ENCODE data around the gene FAAH.

Gene FAAH

DNA sequence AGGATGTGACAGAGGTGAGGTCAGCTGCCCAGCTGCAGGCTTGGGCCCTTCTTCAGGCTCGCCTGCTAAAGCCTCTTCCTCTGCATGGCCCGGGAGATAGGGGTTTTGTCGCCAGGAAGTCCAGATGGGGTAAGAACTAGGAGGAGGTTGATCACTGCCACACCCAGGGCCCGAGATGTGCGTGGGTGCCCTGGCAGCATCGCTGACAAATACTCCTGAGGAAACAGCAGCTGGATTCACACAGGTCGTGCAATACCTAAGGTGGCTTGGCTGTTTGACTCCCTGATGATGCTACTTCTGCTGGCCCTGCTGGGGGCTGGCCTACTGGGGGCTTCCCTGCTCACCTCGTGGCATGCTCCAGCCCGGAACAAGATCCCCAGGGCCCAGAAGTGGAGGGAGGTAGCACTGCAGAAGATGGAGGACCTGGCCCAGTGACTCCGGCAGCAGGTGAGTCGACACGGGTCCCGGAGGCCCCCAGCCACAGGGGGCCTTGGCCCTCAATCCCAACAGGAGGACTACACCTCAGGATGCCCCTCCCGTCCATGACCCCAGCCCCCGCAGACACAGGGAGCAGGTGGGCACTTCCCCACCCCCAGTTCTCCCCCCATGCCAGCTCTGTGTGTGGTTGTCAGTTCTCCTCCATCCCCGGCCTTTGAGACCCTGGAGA lies 29.6 kb downstream of the FAAH start:
- DNase-seq = no peak

DNA sequence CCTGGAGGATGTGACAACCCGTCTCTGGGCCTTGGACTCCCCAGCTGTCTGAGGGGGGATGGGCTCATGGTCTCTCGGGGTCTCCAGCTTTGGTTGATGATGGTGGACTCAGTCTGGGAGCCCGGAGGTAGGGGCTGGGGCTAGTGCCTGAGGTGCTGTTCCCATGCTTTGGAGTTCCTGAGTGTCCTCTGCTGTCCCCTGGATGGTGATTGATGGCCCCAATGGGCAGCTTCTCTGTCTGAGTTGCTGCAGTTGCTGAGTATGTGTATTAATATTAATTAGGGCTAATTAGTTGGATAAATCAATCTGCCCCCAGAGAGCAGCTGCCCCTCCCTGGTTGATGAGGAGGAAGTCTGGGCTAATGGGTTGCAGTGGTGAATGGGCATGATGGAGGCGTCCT lies 30.6 kb downstream of the FAAH start:
- DNase-seq = no peak

DNA sequence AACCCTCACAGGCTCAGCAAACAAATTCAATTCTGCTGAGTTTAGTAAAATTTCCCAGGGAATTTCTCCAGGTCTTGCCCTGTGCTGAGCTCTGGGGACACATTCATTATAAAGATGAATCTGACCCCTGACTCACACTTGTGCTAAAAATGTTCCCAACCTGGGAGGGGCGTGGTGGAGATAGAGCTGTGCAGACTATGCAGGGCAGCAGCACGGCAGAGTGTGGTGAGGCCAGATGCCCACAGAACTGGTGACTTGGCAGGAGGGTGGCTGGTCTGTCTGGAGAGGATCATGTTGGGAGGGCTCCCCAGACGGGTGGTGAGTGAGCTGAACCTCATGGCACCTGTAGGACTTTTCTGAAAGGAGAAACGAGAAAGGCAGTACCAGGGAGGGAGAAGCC lies 31.6 kb downstream of the FAAH start:
- no peak for DNase-seq

DNA sequence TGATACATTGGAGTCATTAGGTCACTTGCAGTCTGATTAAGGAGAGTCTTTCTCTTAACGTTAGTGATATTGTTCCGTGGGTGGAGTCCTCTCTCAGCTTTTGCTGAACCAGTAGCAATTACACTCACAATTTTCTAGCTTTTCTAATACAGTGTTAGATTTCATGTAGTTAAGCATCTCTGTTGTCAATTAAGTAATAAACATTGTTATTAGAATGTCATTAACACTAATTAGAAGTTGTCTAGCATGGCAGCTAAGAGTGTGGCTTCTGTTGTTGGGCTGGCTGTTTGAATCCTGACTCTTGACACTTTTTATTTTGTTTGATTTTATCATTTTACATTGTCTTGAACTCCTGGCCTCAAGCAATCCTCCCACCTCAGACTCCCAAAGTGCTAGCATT lies 33.4 kb downstream of the FAAH start:
- no peak for DNase-seq

DNA sequence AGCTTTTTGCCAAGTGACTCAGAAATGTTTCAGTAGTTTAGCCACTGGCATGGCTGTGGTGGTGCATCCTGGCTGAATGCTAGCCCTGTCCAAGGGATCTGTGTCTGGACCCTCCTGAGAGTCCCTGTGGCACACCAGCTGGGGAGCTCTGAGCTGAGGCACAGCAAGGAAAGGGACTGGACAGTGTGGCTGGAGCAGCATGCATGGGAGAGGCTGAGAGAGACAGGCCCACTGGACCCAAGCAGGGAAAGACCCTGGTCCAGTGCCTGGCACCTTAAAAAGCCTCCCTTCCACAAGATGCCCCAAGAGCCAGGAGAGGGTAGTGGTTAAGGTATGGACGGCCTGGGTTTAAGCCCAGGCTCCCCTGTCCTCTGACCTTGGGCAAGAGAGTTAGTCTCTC lies 35.3 kb downstream of the FAAH start:
- DNase-seq = no peak

DNA sequence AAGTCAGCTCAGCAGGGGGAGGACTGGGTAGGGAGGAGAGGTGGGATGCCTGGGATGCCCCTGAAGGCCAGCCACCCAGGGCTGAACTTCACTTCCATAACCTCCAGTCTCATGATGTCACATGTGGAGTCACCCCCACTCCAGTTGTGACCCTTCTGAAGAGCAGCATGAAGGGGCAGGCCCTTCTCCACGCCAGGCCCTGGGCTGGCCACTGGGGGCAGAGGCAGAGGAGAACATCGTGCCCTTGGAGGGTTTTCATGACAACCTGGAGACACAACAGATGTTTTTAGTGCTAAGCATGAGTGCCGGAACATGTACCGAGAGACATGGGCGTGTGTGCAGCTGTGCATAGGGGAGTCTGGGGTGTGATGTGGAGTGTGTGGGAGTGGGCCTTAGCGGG lies 37.6 kb downstream of the FAAH start:
- DNase-seq = no peak

DNA sequence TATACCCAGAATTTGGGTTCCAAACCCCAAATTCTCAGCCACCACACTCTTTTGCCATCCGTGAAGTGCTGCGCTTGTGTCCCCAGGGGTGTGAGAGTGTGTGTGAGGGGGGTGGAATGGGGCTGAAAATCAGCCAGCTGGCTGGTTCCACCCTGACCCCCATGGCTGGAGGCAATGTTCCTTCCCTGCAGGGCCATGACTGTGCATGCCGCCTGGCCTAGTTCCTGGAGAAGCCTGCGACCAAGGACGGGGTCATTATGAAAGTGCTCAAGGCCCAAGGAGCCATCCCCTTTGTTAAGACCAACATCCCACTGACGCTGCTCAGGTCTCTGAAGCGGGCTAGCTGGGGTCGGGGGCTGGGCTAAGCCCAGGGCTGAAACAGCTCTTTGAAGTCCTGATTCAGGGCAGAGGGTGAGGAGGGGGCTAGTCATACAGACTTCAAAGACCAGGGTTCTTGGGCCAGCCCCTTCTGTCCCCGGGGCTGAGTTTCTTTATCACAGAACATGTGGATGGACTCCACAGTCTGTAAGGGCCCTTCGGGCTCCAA lies 38.7 kb downstream of the FAAH start:
- no peak for DNase-seq

DNA sequence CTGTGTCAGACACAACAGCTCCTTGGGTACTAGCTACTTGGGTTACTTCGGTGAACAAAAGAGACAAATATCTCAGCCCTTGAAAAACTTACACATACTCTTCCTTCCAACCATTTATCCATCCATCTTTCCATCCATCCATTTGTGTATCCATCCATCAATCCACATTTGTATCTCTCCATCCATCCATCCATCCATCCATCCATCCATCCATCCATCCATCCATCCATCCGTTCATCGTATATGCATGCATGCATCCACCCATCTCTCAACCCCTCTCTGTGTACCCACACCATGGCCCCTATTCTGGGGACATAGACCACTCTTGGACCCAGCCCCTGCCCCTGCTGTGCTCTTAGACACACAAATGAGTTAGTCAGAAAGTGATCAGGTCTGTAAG lies 40.2 kb downstream of the FAAH start:
- no peak for DNase-seq

DNA sequence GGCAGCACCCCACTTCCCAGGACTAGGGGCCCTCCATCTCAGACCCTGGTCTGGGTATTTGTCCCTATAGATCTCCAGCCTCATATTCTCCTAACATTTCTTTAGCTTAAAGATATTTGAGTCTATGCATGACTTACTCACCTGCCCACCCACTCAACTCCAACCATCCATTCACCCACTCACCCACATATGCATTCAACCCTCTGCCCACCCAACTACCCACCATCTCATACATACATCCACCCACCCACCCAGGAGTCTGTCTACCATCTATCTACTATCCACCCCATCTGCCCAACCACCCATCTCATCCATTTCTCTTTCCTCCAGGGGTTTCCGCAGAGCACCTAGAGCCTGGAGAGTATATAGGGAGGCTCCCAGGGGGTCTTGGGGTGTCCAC lies 42.7 kb downstream of the FAAH start:
- DNase-seq = no peak

DNA sequence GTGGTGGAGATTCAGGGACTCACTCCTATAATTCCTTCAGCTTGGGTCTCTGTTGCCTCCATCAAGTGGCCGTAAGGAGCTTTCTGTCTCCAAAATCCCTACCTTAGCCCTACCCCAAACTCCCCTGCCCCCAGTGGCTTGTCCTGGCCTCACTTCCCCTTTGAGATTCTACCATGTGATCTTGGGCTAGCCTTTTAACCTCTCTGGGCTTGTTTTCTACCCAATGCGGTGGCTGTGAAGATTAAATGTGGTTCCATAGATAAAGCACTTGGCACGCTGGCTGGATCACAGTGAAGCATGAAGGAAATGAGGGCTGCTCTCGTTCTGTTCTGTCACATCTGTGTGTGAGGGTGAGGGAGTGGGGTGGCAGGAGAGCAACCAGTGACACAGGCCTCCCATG lies 43.6 kb downstream of the FAAH start:
- DNase-seq = no peak

DNA sequence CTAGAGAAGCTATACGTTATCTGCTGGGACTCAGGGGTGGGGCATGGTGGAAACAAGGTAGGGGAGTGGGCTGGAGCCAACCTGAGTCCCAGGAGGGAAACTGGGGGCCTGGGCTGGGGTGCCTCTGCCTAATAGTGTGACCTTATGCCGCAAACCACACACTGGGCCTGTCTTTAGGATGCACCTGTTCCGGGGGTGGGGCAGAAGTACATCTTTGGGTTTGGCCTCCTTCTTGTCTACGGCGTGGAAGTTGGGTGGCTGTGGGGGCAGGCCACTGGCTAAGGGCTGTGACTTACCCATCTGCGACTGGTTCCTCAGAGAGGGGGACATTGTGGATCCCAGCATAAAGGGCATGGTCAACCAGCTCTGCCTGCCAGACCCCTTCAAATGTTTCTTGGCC lies 44.2 kb downstream of the FAAH start:
- DNase-seq = no peak

DNA sequence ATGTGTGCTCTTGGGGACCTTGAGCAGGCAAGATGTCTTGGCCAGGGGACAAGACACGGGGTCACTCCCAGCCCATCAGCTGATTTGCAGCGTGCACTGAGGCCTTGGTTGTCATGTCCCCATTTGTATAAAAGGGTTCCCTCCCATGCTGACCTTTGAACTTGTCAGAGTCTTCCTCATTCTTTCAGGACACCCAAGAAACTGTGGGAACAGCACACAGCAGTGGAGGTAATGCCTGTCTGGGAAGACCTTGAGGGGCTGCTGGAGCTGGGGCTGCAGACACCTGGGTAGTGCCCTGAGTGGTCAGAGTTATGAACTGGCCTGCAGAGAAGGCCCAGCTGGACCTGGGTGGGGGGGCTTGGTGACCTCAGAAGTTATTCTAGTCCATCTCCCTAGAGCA lies 46.4 kb downstream of the FAAH start:
- DNase-seq = no peak

DNA sequence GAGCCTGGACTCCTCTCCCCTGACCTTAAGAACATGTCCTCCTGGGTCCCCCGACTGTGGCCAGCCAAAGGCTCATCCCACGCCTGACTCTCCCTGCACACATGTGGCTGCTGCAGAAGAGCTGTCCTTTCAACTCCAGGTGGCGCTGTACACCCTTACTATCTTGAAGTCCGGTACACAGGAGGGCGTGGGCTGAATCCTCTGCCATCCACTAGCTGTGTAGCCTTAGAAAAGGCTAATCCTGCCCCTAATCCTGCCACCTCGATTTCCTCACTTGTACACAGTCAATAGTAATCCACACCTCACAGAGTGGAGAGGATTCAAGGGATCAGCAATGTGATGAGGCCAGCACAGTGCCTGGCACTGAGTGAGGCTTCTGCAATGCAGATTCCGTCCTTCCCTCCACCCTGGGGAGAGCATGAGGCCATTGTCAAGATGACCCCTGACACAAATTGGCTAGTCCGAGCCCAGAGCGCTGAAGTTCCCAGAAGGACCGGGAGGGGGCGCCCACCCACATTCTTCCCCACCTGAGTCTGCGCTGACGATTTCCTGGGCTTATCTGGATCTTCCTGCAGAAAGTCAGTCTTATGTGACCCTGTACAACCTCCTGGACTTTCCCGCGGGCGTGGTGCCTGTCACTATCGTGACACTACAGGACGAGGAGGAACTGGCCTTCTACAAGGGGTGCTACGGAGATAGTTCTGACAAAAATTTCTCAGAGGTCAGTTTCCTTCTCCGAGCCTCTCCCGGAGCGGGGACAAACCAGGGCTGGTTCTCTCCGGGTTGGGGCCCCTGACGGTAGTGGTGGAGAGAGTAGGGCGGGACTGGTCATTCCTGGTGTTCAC lies 48.4 kb downstream of the FAAH start:
- DNase-seq = peak; percentile 47 to 70

DNA sequence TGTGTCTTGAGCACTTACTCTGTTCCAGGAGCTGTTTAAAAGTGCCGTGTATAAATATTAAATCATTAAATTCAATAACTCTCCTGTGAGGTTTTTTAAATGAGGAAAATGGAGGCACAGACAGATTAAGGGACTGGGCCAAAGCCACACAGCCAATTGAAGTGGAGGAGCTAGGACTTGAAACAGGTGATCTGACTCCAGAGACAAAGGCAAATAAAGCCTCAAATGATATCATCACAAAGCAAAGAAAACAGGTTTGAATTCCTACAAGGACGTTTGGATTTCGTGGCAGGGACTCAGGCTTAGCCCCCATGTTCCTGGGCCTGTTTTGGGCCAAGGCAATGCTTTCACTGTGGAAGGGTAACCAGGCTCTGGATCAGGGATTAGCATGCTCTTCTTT lies 50.3 kb downstream of the FAAH start:
- no peak for DNase-seq

DNA sequence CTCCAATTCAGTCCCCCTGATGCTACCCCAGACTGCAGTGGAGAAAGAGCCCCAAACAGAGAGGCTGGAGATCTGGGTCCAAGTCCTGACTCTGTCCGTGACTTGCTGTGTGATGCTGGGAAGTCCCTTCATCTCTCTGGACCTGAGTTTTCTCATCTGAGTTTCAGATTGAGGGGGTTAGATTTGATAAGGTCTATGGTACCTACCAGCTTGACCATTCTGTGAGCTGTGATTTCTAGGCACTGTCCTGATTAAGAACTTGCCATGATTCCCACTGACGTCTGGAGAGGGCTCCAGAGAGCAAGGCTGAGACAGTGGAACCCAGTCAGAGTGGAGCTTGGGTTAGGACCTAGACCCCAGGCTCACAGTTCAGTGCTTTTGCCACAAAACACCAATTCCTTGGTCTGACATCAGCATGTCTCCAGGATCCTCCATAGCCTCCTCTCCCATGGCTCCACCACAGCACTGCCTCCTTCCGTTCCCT lies 51.7 kb downstream of the FAAH start:
- DNase-seq = no peak

DNA sequence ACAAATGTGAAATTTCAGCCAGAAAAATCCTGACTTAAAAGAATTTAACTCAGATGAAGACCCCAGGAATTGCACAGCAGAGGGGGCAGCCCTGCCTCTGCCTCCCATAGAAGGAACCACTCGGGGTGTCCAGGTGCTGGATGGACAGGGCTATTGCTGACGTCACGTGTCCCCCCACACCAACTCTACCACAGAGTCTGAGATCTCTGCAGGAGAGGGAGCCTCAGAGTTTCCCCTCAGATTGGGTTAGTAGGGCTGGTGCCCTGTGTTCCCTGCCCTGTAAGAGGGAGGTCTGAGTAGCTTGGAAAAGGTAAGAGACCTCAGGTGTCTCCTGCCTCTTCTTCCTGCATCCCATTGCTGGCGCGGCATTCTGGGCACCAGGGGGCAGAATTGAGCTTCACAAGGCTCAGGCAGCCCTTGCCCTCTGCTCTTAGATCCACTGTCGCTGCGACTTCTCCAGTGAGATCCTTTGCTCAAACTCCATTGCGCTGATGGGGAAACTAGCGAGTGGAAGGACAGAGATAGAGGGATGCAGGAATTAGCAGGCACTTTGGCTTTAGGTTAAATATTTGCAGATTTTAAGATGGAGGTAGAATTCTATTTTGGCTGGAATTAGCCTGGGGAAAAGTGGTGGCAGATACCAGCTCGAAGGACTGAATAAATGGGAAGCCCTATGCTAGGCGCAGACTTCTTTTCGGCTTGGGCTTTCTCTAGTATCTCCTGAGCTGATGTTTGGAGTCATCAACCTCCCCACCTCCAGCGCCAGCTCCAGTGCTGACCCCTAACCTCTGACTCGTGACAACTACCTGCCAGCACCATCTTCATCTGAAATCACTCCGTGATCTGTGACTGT lies 52.8 kb downstream of the FAAH start:
- peak; percentile 65 to 78 for DNase-seq

DNA sequence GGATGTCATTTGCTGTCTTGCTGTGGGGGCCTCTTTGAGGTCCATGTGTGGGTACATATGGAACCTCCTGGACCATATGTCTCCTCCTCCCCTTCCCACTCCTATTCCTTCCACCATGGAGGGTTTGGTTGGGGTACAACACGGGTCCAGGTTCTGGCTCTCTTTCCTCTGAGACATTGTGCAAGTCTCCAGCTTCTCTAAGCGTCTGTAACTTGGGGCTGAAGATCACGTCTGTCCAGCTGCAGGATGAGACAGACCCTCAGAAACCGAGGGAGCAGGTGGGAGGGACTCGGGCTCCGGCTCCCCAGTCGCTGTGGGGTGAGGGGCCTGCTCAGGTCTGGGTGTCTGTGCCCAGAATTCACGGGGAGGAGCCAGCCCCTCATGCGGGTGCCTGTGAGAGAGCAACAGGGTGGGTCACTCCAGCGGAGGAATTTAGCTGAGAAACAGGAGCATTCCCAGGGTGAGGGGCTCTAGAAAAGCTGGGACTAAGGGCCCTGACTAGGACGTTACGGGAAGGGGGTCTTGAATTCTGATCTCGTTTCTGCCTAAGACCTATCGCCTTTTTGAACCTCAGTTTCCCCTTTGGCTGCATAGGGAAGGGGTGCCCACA lies 53.5 kb downstream of the FAAH start:
- DNase-seq = no peak

DNA sequence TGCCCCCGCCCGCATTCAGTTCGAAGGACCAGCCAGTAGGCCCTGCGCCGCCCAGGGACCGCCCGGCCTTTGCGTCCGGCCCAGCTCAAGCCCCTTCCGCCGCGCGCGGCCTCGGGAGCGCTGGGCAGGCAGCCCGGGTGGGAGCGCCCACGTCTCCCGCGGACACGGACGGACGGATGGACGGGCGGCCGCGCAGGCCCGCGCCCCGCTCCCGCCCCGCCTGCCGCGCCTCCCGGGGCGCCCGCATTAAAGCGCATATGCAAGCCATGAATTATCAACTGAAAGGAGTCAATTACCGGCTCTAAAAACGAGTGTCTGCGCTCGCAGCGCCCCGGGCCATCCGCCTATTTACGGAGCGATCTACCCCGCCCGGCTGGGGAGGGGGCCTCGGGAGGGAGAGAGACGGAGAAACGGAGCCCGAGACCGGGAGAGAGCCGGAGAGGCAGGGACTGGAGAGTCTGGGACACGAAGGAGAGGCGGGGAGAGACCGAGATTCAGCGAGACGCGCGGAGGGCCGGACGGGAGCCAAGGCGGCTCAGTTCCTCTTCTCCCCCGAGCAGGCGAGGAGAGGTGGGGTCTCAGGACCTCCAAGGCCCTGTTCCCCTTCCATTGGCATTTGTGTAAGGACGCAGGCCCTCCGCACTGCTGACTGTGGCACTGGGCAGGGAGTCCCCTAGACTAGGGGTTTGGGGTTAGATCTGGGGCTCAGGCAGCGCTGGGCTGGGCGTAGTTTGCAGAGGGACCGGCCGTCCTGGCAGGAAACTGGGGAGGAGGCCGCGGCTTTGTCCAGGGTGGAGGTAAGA lies 54.2 kb downstream of the FAAH start:
- DNase-seq = no peak

DNA sequence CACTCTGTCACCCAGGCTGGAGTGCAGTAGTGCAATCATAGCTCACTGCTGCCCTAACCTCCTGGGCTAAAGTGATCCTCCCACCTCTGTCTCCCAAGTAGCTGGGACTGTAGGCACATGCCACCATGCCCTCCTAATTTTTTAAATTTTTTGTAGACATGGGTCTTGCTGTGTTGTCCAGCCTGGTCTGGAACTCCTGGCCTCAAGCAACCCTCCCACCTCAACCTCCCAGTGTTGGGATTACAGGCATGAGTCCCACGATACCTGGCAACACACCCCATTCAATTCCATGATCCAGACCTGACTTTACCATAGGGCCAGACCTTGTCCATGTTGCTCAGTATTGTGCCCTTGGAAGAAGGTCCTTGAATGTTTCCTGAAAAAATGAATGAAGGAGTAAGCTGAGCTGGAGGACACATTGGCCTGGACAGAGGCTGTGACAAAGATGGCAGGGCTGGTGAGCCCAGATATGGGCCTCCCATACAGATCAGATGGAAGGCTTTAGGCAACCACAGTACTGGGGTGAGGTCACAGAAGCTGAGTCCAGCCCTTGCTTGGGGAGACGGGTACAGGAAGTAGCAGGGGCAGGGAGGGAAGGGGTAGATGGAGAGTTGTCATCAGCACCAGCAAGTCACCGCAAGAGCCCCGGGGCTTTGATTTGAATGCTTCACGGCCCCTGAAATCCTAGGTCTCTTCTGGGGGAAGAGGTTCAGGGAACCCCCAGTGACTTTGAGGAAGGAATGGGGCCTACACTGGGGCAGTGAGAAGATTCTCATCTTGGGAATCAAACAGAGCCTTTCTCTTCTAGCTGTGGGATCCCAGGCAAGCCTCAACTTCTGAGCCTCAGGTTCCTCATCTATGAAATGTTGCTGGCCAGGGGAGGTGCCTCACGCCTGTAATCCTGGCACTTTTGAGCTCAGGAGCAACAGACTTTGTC lies 55.4 kb downstream of the FAAH start:
- DNase-seq = no peak

DNA sequence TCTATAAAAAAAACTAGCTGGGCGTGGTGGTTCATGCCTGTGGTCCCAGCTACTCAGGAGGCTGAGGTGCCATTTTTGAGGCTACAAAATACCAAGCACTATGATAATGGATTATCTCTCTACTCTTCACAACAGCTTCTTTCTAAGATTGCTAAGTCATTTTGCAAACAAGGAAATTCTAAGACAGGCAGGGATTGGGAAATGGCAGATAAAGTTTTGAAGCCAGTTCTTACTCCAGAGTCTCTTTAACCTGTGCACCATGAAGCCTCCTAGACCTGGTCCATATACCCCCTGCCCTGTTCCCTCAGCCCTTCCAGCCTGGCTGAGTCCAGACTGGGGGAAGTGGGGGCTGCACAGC lies 56.0 kb downstream of the FAAH start:
- no peak for DNase-seq

All from activated CD4-positive, alpha-beta T cell treated with anti-CD3 and anti-CD28 coated beads for 4 hours (primary cell).